SK-N-SH (cell line): Measurements from ENCODE around the gene ZNF580. TPM values are rescaled to one million over a fixed set of nuclear protein-coding genes. Genes with fewer than 3 reads are reported as not detected.

Source experiments
- CTCF ChIA-PET: fragments of 300-600, 350-600 bp; formaldehyde crosslinking; extraction: SDS; loops from one replicate; lab custom pipeline; 2021; lab: Yijun Ruan, JAX
- POLR2A ChIA-PET: fragments of 350-600 bp; sonication (Branson Sonifier 250); formaldehyde crosslinking; extraction: SDS; loops from one replicate; lab custom pipeline; 2020; ENCODE audit warnings: antibody characterized with exemption, inconsistent platforms; lab: Yijun Ruan, JAX
- DNase-seq: peaks from one replicate; pipeline ENCODE4 v3.0.0; 2012
- H2AFZ ChIP-seq: fragments of 200-600 bp; sonication (generic); 2 replicates; pipeline ENCODE4 v1.8.1; 2016; ENCODE audit warnings: antibody characterized with exemption, mild to moderate bottlenecking, low read depth
- H3F3A ChIP-seq: fragments of 200-600 bp; sonication (generic); replicated peaks from 2 replicates; pipeline ENCODE3; 2016; ENCODE audit warnings: antibody characterized with exemption, mild to moderate bottlenecking; ENCODE audit not compliant: insufficient read depth
- H3K27ac ChIP-seq, 2 experiments: fragments of 200-500 bp in 1 of 2; fragments of 200-600 bp in 1 of 2; sonication (Bioruptor generic) in 1 of 2; sonication (generic), shearing (Covaris generic) in 1 of 2; 2 replicates each; pipeline versions ENCODE4 v1.5.1 to v1.6.1; 2014 to 2016; ENCODE audit warnings: low read depth in 2 of 2, inconsistent platforms in 1 of 2, low read length in 1 of 2, mild to moderate bottlenecking in 1 of 2, mixed read lengths in 1 of 2
- H3K27me3 ChIP-seq: fragments of 200-600 bp; sonication (generic), shearing (Covaris generic); 2 replicates; pipeline ENCODE4 v1.6.1; 2016; ENCODE audit warnings: mixed run types; ENCODE audit not compliant: insufficient read depth
- H3K36me3 ChIP-seq, 2 experiments: fragments of 200-500 bp in 1 of 2; fragments of 200-600 bp in 1 of 2; sonication (Bioruptor generic) in 1 of 2; sonication (generic) in 1 of 2; replicated peaks in 1 of 2; 2 replicates each; pipeline versions ENCODE3 to v1.5.1; 2014 to 2016; ENCODE audit warnings: low read length in 1 of 2, mild to moderate bottlenecking in 1 of 2; ENCODE audit not compliant: insufficient read depth in 2 of 2, control insufficient read depth in 1 of 2
- H3K4me1 ChIP-seq, 2 experiments: fragments of 200-500 bp in 1 of 2; fragments of 200-600 bp in 1 of 2; sonication (Bioruptor generic) in 1 of 2; sonication (generic), shearing (Covaris generic) in 1 of 2; 2 replicates each; pipeline versions ENCODE4 v1.5.1 to v1.6.1; 2014 to 2016; ENCODE audit warnings: low read depth in 1 of 2, low read length in 1 of 2, mixed run types in 1 of 2; ENCODE audit not compliant: insufficient read depth in 2 of 2, control insufficient read depth in 1 of 2
- H3K4me2 ChIP-seq: fragments of 200-600 bp; sonication (generic), shearing (Covaris generic); 2 replicates; pipeline ENCODE4 v1.6.1; 2017; ENCODE audit warnings: mixed run types
- H3K4me3 ChIP-seq, 2 experiments: fragments of 200-500 bp in 1 of 2; fragments of 200-600 bp in 1 of 2; sonication (Bioruptor generic) in 1 of 2; sonication (generic), shearing (Covaris generic) in 1 of 2; 2 replicates each; pipeline versions ENCODE4 v1.5.1 to v1.8.1; 2014 to 2016; ENCODE audit warnings: low read depth in 2 of 2, inconsistent platforms in 1 of 2, low read length in 1 of 2, mild to moderate bottlenecking in 1 of 2, mixed read lengths in 1 of 2, moderate library complexity in 1 of 2
- H3K79me2 ChIP-seq: fragments of 200-600 bp; sonication (generic); 2 replicates; pipeline ENCODE4 v1.8.1; 2017; ENCODE audit warnings: mild to moderate bottlenecking; ENCODE audit not compliant: insufficient read depth
- H3K9ac ChIP-seq: fragments of 200-600 bp; sonication (generic); 2 replicates; pipeline ENCODE4 v1.6.1; 2017; ENCODE audit warnings: mixed run types
- H3K9me2 ChIP-seq: fragments of 200-600 bp; sonication (generic); 2 replicates; pipeline ENCODE4 v1.6.1; 2017; ENCODE audit warnings: mixed run types
- H3K9me3 ChIP-seq: fragments of 200-600 bp; sonication (generic); 2 replicates; pipeline ENCODE4 v1.6.1; 2017; ENCODE audit warnings: mixed run types, mild to moderate bottlenecking, moderate library complexity
- H4K20me1 ChIP-seq: fragments of 200-600 bp; sonication (generic); 2 replicates; pipeline ENCODE4 v1.6.1; 2017; ENCODE audit warnings: mild to moderate bottlenecking, mixed run types; ENCODE audit not compliant: insufficient read depth
- ELF1 ChIP-seq: IDR thresholded peaks from 2 replicates; pipeline ENCODE4 v1.4.0; 2012
- EP300 ChIP-seq, 2 experiments: IDR thresholded peaks; 2 replicates each; pipeline versions ENCODE4 v1.4.0 to v1.6.1; 2012; ENCODE audit warnings: borderline replicate concordance in 1 of 2, low read depth in 1 of 2, low read length in 1 of 2
- FOSL2 ChIP-seq: IDR thresholded peaks from 2 replicates; pipeline ENCODE4 v1.4.0; 2012; ENCODE audit warnings: low read depth, mild to moderate bottlenecking, moderate library complexity, borderline replicate concordance
- IRF3 ChIP-seq: fragments of 150-350 bp; IDR thresholded peaks from 2 replicates; pipeline ENCODE4 v1.6.1; 2016; ENCODE audit warnings: mild to moderate bottlenecking, low read depth, low read length
- JUND ChIP-seq: IDR thresholded peaks from 2 replicates; pipeline ENCODE4 v1.4.0; 2012
- NFIC ChIP-seq: IDR thresholded peaks from 2 replicates; pipeline ENCODE4 v1.4.0; 2012; ENCODE audit warnings: borderline replicate concordance
- TAF1 ChIP-seq: IDR thresholded peaks from 2 replicates; pipeline ENCODE4 v1.6.1; 2012; ENCODE audit warnings: low read depth, mild to moderate bottlenecking, low read length, moderate library complexity, borderline replicate concordance
- TEAD4 ChIP-seq: IDR thresholded peaks from 2 replicates; pipeline ENCODE4 v1.4.0; 2012; ENCODE audit warnings: mild to moderate bottlenecking, borderline replicate concordance; ENCODE audit not compliant: insufficient read depth
- YY1 ChIP-seq: IDR thresholded peaks from 2 replicates; pipeline ENCODE4 v1.4.0; 2012; ENCODE audit warnings: low read depth, mild to moderate bottlenecking
- WGBS: methylation state at CpG from one replicate; pipeline ENCODE4 v1.1.6; 2017; ENCODE audit warnings: low lambda C conversion rate; 5-methylcytosine and 5-hydroxymethylcytosine counted together
- polyA plus RNA-seq, 3 experiments: library from polyadenylated mRNA; depleted of rRNA; stranded (reverse); fragments of >200 nt; gene quantifications; 2 replicates each; pipeline ENCODE4 v1.2.3, GENCODE V29; 2012
- TF ChIP-seq, protein P1 (sequence below): IDR thresholded peaks from 2 replicates; pipeline ENCODE4 v1.4.0; 2012; ENCODE audit warnings: low read depth, borderline replicate concordance
- TF ChIP-seq, protein P2 (sequence below): IDR thresholded peaks from 2 replicates; pipeline ENCODE4 v1.4.0; 2012; ENCODE audit warnings: low read depth, borderline replicate concordance

The ZNF580 gene
- polyA plus RNA-seq, 1 of the 3 experiments (the other 2 are of a cell fraction) = 21.9 TPM

DNA sequence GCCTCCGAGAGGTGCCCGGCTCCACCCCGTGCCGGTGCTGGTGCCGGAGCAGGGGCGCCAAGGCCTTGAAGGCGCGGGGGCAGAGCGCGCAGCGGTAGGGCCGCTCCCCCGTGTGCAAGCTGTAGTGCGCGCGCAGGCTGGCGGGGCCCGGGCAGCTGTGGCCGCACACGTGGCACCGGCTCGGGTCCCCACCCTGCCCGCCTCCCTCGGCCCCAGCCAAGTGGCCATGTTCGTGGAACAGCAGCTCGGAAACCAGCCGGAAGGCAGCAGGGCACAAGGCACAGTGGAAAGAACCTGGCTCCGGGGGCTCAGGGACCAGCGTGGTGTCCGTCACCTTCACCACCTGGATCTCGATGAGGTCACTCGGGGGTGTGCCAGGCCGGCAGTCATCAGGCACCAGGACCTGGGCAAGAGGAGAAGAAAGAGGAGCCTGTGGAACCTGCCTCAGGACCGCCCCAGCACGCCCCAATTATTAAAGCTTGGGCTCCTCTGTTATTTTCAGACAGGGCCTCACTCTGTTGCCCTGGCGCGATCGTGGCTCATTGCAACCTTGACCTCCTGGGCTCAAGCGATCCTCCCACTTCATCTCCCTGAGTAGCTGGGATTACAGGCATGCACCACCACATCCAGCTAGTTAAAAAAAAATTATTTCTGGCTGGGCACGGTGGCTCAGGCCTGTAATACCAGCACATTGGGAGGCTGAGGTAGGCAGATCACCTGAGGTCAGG, 18.4 kb upstream of the ZNF580 start:
- H4K20me1 ChIP-seq = no peaks in the 10 kb centered on the region
- H2AFZ ChIP-seq = no peak overlapping the region
- H3F3A ChIP-seq = peaks cover 12% of the 10 kb centered on the region
- CTCF ChIA-PET = interaction anchor here (0.6 to 6.7 kb wide), 2 partner anchors 10 to 250 kb away, joined by 3 to 40 read pairs; no protein-coding TSS in a partner anchor
- H3K9ac ChIP-seq = no peak overlapping the region
- no peaks in the 10 kb centered on the region for H3K9me2 ChIP-seq
- H3K4me2 ChIP-seq = no peak overlapping the region
- no peak for DNase-seq
- no peaks in the 10 kb centered on the region for H3K27me3 ChIP-seq
- H3K36me3 ChIP-seq = peaks cover 0 to 6% of the 10 kb centered on the region in 2 experiments
- no peak overlapping the region for H3K4me3 ChIP-seq
- H3K27ac ChIP-seq = no peak overlapping the region
- H3K79me2 ChIP-seq = peaks cover 11% of the 10 kb centered on the region; the same call in 1 of the 2 replicates
- TF ChIP-seq TAF1 = no peak
- no peak for TF ChIP-seq FOSL2
- H3K9me3 ChIP-seq = no peaks in the 10 kb centered on the region
- WGBS = 95% methylated on average over 32 of the region's 40 CpGs
- POLR2A ChIA-PET = no interaction called here
- H3K4me1 ChIP-seq = peaks cover 0 to 2% of the 10 kb centered on the region in 2 experiments; a peak in 1 of 4 replicates

DNA sequence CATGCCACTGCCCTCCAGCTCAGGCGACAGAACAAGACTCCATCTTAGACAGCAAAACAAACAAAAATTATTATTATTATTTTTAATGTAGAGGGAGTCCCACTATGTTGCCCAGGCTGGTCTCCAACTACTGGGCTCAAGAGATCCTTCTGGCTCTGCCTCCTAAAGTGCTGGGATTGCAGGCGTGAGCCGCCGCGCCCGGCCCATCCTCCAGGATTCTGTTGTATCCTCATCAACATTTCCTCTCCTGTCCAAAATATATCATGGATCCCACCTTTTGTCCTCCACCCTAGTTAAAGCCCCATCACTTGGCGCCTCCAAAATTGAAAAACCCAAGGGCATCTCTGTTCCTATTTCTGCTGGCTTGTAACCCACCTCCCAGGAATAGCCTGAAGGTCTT, 17.7 kb upstream of the ZNF580 start:
- peaks cover 0 to 3% of the 10 kb centered on the region in 2 experiments for H3K36me3 ChIP-seq
- peaks cover 0 to 2% of the 10 kb centered on the region in 2 experiments; a peak in 1 of 4 replicates for H3K4me1 ChIP-seq
- POLR2A ChIA-PET = no interaction called here
- no peak overlapping the region for H3K4me3 ChIP-seq
- TF ChIP-seq, protein P1, sequence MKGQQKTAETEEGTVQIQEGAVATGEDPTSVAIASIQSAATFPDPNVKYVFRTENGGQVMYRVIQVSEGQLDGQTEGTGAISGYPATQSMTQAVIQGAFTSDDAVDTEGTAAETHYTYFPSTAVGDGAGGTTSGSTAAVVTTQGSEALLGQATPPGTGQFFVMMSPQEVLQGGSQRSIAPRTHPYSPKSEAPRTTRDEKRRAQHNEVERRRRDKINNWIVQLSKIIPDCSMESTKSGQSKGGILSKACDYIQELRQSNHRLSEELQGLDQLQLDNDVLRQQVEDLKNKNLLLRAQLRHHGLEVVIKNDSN = no peak
- TF ChIP-seq JUND (no peak), TEAD4 (no peak), ELF1 (no peak), IRF3 (no peak), YY1 (no peak), EP300 (IDR thresholded peaks at IDR 0.05; ENCODE audit: borderline replicate concordance in 1 of 2, low read depth in 1 of 2, low read length in 1 of 2) (no peak), NFIC (no peak)
- TF ChIP-seq, protein P2, sequence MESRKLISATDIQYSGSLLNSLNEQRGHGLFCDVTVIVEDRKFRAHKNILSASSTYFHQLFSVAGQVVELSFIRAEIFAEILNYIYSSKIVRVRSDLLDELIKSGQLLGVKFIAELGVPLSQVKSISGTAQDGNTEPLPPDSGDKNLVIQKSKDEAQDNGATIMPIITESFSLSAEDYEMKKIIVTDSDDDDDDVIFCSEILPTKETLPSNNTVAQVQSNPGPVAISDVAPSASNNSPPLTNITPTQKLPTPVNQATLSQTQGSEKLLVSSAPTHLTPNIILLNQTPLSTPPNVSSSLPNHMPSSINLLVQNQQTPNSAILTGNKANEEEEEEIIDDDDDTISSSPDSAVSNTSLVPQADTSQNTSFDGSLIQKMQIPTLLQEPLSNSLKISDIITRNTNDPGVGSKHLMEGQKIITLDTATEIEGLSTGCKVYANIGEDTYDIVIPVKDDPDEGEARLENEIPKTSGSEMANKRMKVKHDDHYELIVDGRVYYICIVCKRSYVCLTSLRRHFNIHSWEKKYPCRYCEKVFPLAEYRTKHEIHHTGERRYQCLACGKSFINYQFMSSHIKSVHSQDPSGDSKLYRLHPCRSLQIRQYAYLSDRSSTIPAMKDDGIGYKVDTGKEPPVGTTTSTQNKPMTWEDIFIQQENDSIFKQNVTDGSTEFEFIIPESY = no peak
- TF ChIP-seq, all 33 proteins: peak for 0
- Histone ChIP-seq H3K9ac (no peak overlapping the region), H3K27me3 (no peaks in the 10 kb centered on the region), H3K9me2 (no peaks in the 10 kb centered on the region), H3K27ac (no peak overlapping the region), H3K4me2 (peak overlapping the region; percentile 29; the same call in 1 of the 2 replicates), H3K79me2 (peaks cover 11% of the 10 kb centered on the region; the same call in 1 of the 2 replicates), H3F3A (peaks cover 12% of the 10 kb centered on the region), H2AFZ (no peak overlapping the region), H3K9me3 (no peaks in the 10 kb centered on the region), H4K20me1 (no peaks in the 10 kb centered on the region)
- CTCF ChIA-PET = interaction anchor here (0.7 to 4.7 kb wide), 5 partner anchors 10 to 321 kb away, joined by 3 to 30 read pairs (median 9); partner anchors contain the start of gene ZNF865
- DNase-seq = peak; percentile 9
- 95% methylated on average over 7 of the region's 7 CpGs for WGBS
